Measurements from ENCODE around the gene BRD1.
A peak's percentile ranks its signal among the peaks of the same experiment; 100 is the strongest.
"Not testable (repeated sequence)": the region's sequence is repeated elsewhere in the genome, so short reads cannot be mapped to it uniquely, and the experiment has no call there.

BRD1 gene

GRCh38 chr22:49825944-49826602 lies 1.6 kb downstream of the BRD1 start:
- peak; percentile 51 for DNase-seq

DNA sequence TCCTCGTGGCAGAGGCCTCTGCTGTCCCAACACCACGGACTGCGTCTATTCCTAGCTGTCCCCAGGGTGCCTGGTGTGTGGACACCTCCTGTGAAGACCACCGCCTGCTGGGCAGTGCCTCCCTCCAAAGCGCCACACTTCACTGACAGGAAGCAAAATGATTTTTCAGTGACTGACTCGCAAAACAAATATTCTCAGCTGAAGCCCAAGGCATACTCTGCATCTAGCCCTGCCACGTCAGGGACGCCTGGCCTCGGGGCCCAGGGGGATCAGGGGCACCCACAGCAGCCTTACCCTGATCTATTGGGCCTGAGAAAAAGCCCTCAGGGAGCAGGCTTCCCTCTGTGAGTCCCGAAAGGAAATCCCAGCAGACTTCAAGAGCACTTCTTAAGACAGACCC lies 2.2 kb downstream of the BRD1 start:
- no peak for DNase-seq

DNA sequence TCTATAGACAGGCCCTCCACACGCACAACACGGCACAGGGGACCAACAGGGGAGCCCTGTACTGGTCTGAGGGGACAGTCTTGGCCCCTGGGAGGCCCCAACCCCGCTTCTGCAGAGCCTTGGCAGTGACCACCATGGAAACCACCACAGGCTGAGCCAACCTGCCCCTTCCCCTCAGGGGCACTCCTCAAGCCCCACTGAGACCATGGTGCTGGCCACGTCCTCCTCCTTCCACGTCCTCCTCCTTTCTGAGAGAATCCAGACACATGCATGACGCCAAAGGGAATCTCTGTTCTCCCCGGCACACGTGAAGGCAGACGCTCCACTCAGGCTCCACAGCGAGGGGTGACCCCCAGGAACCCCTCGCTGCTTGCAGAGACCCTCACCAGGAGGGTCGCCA lies 2.7 kb downstream of the BRD1 start:
- no peak for DNase-seq

- DNase-seq, result no peak
These were observed 3.3 kb downstream of the BRD1 start for GRCh38 chr22:49824185-49824925.

DNA sequence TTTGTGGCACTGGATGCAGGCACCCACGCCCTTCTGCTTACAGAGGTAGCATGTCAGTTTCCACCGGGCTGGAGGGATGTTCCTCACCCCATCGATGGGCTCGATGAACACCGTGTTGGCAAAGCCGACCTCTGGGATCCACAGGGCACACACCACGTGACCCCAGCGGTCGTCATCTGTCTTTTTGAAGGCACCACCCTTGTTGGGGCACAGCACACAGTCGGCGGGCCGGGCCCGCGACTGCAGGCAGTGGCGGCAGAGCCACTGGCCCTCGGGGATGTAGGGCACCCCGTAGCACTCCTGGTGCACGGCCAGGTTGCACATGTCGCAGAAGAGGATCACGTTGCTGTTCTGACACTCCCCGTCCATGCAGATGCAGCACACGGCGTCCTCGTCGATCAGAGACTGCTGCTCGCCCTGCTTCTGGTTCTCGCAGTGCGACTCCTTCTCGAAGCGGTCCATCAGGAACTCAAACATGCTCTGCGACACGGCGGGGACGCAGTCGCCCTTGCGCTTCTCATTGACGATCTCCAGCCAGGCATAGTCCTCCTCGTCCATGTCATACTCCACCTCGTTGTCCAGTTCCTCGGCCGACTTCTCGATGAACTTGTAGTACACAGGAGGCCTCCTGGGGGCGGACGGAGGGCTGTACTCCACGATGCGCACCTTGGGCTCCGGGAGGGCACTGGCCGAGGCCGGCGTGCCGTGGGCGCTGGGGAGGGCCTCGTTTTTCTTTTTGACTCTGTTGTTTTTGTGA lies 4.2 kb downstream of the BRD1 start:
- no peak for DNase-seq

DNA sequence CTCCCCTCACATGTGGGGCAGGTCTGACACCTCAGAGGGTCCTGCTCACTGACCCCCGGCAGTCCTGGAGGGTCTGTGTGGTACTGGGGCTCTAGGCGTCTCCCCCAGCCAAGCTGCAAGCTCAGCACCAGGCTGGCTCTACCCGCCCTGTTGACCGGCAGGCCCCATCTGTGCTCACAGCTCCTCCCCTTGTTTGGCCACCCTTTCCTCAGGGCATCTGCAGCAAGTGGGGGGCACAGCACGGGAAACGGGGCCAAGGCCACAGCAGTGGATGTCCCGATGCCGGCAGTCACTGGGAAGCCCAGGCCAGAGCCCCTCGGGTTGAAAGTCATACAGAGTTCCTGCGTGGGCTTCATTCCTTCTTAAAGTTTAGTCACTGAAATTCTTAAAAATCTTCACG lies 5.9 kb downstream of the BRD1 start:
- DNase-seq, result not testable (repeated sequence)

- no peak for DNase-seq
These were observed 6.7 kb downstream of the BRD1 start for GRCh38 chr22:49820984-49821383.

GRCh38 chr22:49817359-49817758 lies 10.3 kb downstream of the BRD1 start:
- no peak for DNase-seq

DNA sequence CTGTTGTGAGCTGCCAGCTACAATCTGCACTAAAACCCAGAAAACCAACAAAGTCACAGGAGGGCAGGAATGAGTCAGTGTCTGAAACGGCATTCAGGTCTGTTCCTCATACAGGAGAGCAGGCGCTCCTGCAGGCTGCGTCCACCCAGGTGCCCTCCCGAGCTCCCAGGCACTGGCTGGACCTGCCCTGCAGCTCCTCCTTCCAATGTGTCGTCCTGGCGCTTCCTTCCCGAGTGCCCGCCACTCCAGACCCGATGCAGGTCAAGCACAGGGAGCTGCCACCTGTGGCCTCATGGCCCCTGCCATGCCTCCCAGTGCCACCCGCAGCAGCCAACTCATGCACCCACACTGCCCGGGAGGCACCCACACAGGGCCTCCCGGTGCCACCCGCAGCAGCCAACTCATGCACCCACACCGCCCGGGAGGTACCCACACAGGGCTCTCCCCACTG lies 12.0 kb downstream of the BRD1 start:
- no peak for DNase-seq

DNA sequence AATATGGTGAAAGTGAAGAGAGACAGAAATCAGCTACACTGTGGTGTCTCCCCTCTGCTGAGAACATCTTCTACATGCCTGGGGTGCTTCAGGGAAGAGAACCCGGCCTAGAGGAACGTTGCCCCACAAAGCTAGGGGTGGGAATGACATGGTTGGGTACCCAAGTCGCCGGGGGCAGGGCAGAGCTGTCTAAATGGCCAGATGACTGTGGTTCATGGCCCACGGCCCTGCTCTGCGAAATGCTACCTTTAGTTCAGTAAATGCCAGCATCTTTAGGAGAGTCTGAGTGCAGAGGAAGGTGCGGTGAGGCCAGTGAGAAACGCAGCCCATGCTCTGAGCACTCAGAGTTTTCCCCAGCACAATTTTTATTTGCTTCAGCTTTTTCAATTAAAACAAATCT lies 12.8 kb downstream of the BRD1 start:
- no peak for DNase-seq

- DNase-seq, result no peak
These were observed 13.4 kb downstream of the BRD1 start for GRCh38 chr22:49814164-49814686.

- DNase-seq, result no peak
These were observed 14.8 kb downstream of the BRD1 start for GRCh38 chr22:49812838-49813237.

DNA sequence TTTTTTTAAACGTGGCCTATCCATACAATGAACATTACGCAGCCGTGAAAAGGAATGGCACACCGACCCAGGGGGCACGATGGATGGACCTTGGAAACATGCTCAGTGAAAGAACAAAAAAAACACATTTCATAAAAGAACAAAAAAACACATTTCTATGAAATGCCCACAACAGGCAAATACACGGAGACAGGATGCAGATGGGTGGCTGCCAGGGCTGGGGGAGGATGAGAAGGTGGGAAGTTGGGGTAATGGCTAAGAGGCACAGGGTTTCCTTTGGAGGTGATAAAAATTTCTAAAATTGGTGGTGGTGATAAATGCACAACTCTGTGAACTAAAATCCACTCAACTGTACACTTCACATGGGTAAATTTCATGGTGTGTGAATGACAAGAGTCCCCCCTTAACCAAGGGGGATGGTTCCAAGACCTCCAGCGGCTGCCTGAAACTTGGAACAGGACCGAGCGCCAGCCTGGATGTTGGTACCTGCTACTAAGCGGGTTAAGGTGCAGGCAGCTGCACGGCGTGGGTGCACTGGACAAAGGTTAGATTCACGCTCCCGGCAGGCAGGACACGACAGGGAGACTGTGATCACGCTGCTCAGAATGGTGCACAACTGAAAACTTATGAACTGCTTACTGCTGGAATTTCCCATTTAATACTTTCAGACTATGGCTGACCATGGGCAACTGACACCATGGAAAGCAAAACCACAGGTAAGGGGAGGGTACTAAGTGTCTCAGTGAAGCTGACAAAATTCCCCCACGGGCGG lies 16.5 kb downstream of the BRD1 start:
- DNase-seq, result no peak

GRCh38 chr22:49810363-49811019 lies 17.2 kb downstream of the BRD1 start:
- DNase-seq, result no peak

GRCh38 chr22:49807780-49808708 lies 19.6 kb downstream of the BRD1 start:
- no peak for DNase-seq

DNA sequence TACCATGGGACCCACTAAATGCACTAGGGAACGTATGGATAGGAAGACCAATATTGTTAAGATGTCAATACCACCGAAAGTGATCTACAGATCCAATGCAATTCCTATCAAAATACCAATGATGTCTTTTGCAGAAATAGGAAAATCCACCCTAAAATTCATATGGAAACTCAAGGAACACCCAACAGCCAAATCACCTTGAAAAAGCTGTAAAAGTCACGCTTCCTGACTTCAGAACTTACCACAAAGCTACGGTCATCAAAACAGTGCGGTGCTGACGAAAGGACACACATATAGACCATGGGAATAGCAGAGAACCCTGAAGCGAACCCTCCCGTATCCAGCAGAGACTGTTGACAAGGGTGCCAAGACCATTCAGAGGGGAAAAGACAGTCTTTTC lies 20.5 kb downstream of the BRD1 start:
- no peak for DNase-seq

- no peak for DNase-seq
These were observed 23.8 kb downstream of the BRD1 start for GRCh38 chr22:49803737-49804375.

GRCh38 chr22:49803134-49803533 lies 24.5 kb downstream of the BRD1 start:
- DNase-seq, result no peak

DNA sequence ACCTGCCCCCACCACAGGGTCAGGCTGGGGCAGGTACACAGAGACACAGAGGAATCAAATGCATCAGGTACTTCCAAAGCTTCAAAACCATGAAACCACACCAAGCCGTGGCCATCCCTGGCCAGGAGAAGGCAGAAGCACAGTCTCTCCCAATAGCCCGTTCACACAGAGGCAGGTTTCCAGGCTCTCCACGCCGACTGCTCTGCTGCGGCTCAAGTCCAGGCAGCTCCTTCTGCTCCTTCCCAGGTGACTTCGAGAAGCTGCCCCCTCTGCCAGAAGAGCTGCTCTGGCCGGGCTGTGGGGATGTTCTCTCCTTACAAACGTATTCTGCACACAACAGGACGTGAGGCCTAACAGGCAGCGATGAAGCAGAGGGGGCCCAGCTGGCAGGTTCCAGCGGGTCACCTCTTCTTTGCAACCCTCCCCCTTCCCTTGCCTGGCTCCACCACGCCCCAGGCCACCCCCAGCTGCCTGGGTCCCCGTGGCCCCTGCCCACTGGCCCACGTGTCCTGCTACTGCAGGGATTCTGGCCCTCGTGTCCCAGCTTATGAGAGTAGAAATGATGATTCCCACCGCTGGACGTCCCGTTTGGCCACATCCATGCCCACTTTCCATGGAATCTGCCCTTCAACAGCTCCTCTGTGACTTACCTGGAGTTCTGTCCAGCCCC lies 26.1 kb downstream of the BRD1 start:
- no peak for DNase-seq

All from activated gamma-delta T cell (primary cell).